HG03565 (cell line): ENCODE measurements around the gene PTPN5.
A peak's percentile ranks its signal among the peaks of the same experiment; 100 is the strongest.

ENCODE experiments used
- ATAC-seq: cut with Tn5 transposase; IDR thresholded peaks from one replicate; pipeline ENCODE4 v1.9.1; 2021; ENCODE audit warnings: mild to moderate bottlenecking, moderate library complexity; ENCODE audit not compliant: unreplicated experiment

The PTPN5 gene

DNA sequence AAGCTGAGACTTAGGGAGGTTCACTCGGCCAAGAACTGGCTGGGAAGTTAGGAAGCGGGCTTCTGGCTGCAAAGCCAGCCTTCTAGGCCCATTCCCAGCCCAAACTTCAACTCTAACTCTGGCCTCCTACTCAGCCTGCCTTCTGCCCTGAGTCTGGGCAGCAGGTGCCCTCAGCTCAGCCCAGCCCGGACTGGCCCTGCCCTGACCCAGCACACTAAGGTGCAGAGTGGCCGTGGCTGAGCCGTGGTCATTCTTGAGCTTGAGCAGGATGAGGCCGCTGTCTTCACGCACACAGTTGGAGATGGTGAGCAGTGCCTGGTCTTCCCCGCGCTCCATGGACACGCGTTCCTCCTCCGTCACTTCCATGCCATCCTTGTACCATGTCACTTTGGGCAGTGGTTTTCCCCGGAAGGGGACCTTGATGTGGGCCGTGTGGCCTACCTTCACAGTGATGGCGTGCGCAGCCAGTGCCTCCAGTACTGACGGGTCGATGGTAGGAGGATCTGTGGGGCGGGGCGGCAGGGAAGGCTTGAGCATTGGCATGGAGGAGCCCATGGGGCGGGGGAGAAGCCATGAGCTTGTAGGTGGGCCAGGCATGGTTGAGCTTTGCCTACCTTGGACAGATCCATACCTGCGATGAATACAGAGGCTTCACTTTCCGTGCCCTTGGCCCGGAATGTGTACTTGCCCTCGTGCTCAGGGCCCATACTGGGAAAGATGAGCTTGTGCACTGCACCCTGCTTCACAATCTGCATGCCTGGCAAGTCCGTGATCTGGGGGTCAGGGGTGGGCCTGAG is 77.8 kb downstream of the PTPN5 start:
- ATAC-seq, result no peak

GRCh38 chr11:18710545-18710944 is 81.1 kb downstream of the PTPN5 start:
- no peak for ATAC-seq

GRCh38 chr11:18709414-18709813 is 82.2 kb downstream of the PTPN5 start:
- no peak for ATAC-seq

DNA sequence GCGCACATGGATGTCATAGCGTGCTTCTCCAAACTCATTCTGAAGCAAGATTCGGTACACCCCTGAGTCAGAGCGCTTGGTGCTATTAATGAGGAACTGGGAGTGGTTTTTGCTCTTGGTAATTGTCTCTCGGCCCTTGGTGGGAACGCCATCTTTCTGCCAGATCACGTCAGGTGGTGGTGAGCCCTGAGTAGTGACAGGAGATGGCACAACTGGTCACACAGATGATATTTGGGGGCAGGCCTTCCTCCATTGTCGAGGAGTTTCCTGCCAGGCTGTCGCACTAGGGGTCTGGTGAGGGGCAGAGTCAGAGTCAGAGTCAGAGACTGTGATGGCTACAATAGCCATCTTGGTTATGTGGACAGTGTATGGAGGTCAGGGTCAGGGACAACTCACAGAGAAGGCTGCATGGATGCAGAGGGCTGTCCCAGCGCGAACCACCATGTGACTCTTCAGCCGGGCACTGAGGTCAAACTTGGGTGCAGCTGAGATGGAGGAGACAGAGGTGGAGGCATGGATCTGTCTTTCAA is 83.7 kb downstream of the PTPN5 start:
- no peak for ATAC-seq

- no peak for ATAC-seq
Observed at GRCh38 chr11:18706330-18707243, 85.0 kb downstream of the PTPN5 start.

- ATAC-seq, result no peak
Observed at GRCh38 chr11:18705651-18706281, 85.8 kb downstream of the PTPN5 start.

GRCh38 chr11:18704698-18705097 is 86.9 kb downstream of the PTPN5 start:
- ATAC-seq, result no peak

GRCh38 chr11:18704045-18704645 is 87.5 kb downstream of the PTPN5 start:
- no peak for ATAC-seq

GRCh38 chr11:18703001-18703763 is 88.4 kb downstream of the PTPN5 start:
- ATAC-seq, result no peak

DNA sequence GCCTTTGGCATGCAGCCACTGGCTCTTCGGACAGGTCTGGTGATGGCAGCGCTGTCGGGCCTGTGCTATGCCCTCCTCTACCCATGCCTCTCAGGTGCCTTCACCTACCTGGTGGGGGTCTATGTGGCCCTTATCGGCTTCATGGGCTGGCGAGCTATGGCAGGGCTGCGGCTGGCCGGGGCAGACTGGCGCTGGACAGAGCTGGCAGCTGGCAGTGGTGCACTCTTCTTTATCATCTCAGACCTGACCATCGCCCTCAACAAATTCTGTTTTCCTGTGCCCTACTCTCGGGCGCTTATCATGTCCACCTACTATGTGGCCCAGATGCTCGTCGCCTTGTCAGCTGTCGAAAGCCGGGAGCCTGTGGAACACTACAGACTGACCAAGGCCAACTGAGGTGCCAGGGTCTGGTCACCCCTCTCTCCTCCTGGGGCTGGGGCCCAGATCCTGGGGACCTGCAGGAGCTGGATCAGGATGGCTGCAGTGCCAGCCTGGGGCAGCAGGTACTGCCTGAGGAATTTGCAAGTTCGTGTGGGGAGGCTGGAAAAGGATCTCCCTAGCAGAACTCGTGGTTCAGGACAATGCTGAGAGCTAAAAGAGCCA is 89.9 kb downstream of the PTPN5 start:
- ATAC-seq, result no peak

GRCh38 chr11:18700872-18701271 is 90.7 kb downstream of the PTPN5 start:
- no peak for ATAC-seq

DNA sequence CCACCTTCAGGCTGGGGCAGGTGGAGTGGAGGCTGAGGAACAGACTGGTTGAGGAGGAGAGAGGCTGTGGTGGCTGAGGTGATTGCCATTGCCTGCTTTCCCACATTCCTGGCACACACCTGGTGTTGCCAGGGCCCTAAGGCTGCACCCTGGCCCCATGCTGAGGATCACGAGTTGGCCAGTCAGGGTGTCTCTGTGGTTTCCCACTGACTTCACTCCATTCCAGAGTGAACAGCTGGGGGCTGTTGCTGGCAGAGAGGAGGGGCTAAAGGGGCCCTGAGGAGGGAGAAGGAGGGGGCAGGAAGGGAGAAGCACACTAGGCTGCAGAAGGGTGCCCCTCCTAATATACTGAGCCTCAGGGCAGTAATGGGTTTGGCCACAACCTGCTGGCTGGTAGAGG is 91.2 kb downstream of the PTPN5 start:
- no peak for ATAC-seq

DNA sequence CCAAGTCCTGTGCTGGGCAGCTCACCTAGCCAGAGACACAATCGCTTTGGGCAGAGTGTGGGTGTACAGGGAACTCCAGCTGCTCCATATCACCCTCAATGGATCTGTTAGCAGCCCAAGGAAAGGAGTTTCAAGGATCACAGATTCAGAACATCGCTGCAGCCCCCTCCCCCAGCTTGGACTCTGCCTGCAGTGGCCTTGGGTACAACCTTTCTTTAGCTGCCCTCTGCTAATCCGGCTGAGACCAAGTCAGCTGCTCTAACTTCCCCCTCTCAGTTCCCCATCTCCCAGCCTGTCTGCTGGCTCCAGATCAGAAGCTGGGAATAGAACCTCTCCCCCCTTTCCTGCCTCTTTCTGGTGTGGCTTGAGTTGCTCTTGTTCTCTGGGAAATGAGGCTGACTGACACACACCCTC is 91.7 kb downstream of the PTPN5 start:
- ATAC-seq, result no peak

GRCh38 chr11:18699269-18699596 is 92.4 kb downstream of the PTPN5 start:
- ATAC-seq, result no peak

GRCh38 chr11:18698341-18699268 is 93.0 kb downstream of the PTPN5 start, which contains the start of gene TMEM86A:
TMEM86A (plus strand) TSS chr11:18698779; CDS start chr11:18698887, 108 bp downstream.
- peak; percentile 94 for ATAC-seq

DNA sequence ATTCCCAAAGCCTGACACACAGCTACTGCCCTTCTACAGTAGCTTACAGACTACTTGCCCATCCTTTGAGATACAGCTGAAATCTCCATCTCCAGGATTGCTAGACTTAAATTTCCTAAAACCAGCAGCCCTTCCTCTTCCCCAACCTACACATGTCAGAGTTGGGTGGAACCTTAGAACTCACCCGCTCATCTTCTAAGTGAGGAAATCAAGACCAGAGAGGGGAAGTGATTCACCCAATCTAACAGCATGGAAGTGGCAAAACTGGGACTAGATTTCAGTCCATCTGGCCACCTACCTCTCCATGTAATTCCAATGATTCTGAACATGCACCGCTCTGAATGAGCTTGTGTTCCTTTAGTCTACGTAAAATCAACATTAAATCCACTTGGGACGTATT is 94.0 kb downstream of the PTPN5 start:
- ATAC-seq, result no peak

DNA sequence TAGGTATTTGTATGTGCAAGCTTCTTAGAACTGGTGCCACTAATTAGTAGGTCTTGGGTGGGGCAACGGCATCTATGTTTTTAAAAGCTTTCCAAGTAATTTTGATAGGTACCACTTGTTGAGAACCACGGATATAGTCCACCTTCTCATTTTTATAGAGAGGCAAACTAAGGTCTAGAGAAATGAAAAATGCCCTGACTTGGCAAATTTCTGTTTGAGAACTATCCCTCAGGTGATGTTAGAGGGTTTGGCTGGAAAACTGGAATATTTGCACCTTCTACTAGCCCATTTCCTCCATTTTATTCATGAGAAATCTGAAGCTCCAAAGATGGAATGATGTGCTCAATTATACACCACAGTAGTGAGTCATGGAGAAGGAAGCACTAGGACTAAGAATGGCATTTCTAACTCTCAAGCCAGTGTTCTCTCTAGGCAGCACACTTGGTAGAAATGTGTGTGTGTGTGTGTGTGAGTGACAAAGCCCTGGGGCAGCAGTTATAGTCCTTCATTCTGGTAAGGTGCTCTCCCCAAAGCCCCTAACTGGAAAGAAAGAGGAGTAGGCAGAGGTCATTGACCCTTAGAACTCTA is 94.9 kb downstream of the PTPN5 start:
- ATAC-seq, result no peak
